Thyroid gland (tissue), 4 donors: ENCODE measurements around the gene FNDC11.

Experiments
- CTCF ChIP-seq, 6 experiments: fragments of 200-600 bp in 3 of 6; fragments of 450-650 bp in 3 of 6; sonication (generic) in 3 of 6; IDR thresholded peaks; one replicate each; pipeline ENCODE4 v1.5.1; 2016 to 2019; ENCODE audit warnings: antibody characterized with exemption in 6 of 6, mild to moderate bottlenecking in 2 of 6, inconsistent platforms in 1 of 6, moderate library complexity in 1 of 6
- POLR2A ChIP-seq, 2 donors: fragments of 450-650 bp; IDR thresholded peaks; one replicate each; pipeline ENCODE4 v1.6.1; 2017; ENCODE audit warnings: antibody characterized with exemption in 2 of 2, mild to moderate bottlenecking in 2 of 2, moderate library complexity in 1 of 2

GRCh38 chr20:63564036-63564810 is 10.3 kb downstream of the FNDC11 start:
- TF ChIP-seq POLR2A (IDR thresholded peaks at IDR 0.05) (no peak), CTCF (IDR thresholded peaks at IDR 0.05) (no peak)
